ENCODE data around the gene ATF3.
A peak's percentile ranks its signal among the peaks of the same experiment; 100 is the strongest.

Gene ATF3

DNA sequence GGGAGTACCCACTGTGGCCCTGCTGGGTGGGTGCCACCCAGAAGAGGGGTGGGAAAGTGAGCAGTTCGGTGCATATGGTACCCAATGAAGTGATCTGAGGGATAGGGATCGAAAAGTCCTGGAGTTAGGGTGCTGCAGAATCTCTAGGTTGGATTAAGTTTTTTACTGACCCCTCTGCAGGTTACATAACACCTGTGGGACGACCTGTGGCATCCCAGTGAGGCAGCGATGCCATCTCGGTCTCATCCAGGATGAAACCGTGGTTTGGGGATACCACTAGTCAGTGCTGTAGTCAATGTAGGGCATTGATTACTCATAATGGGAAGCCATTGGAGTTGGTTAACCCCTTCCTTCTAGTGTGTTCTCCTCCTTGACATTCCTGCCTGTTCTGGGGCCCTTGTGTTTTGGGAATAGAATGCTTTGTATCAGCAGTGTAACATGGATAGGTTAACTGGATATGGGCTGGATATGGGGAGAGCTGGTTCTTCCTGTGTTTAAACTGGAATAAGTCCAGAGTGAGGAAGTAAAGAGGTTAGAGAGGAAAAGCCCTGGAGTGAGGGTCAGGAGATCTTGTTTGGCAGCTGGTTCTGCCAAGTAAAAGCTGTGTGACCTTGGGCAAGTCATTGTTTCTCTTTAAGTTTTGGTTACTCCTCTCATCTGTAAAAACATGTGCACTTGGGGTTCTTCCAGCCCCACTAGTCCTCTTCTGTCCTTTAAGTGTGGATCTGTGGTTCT, 42.8 kb upstream of the ATF3 start:
- TF ChIP-seq, protein P1, sequence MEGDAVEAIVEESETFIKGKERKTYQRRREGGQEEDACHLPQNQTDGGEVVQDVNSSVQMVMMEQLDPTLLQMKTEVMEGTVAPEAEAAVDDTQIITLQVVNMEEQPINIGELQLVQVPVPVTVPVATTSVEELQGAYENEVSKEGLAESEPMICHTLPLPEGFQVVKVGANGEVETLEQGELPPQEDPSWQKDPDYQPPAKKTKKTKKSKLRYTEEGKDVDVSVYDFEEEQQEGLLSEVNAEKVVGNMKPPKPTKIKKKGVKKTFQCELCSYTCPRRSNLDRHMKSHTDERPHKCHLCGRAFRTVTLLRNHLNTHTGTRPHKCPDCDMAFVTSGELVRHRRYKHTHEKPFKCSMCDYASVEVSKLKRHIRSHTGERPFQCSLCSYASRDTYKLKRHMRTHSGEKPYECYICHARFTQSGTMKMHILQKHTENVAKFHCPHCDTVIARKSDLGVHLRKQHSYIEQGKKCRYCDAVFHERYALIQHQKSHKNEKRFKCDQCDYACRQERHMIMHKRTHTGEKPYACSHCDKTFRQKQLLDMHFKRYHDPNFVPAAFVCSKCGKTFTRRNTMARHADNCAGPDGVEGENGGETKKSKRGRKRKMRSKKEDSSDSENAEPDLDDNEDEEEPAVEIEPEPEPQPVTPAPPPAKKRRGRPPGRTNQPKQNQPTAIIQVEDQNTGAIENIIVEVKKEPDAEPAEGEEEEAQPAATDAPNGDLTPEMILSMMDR (IDR thresholded peaks at IDR 0.05; ENCODE audit: low read depth, low read length) = no peak
- in situ Hi-C loops (cut with HindIII; ENCODE audit: low sequenced_read_pairs) = no loop called here
- no peak overlapping the region for H3K4me3 ChIP-seq (ENCODE audit: low read depth, low read length)
- no peak for DNase-seq (ENCODE audit: low read depth, low spot score)

DNA sequence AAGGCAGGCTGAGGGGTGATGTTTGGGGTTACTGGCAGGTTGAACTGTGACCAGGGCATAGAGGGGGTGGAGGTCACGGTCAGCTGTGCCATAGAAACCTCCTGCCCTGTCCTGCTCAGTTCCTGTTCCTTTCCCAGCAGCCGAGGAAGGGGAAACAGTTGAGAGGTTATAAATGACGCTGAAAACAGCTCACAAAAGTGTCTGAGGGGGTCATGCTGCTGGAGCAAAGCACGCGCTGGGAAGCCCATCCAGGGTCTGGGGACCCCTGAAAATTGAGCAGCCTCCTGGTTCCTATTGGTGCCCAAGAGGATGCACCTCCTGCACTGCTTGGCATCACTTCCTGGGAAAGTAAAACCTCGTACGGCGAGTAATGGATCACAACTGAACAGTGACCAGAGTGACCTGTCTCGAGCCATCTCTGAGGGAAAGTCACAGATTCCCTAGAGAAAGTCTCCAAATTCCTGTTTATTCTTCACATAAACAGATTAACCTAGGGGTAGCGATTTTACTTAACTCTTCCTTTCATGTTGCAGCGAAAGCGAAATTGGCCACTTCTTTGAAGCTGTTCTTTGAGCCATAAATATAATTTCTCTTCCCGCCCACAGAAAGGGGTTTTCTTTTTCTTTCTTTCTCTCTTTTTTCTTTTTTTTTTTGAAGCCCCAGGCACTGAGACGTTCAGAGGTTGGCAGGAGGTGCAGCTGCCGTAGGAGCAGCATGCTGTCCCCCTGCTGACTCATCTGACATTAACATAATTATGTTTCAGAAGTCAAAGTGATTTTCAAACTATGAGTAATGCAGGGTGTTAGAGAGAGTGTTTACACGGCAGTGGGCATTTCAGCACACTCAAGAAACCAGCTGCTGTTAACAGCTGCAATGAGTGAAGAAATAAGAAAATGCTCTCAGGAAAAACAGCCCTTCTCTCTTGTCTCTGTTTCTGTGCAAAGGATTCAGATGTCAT, 41.8 kb upstream of the ATF3 start:
- DNase-seq (ENCODE audit: low read depth, low spot score) = peak; percentile 78
- in situ Hi-C loops (cut with HindIII; ENCODE audit: low sequenced_read_pairs) = no loop called here
- H3K4me3 ChIP-seq (ENCODE audit: low read depth, low read length) = peak overlapping the region; percentile 41
- TF ChIP-seq, protein P1 (IDR thresholded peaks at IDR 0.05; ENCODE audit: low read depth, low read length) = no peak

DNA sequence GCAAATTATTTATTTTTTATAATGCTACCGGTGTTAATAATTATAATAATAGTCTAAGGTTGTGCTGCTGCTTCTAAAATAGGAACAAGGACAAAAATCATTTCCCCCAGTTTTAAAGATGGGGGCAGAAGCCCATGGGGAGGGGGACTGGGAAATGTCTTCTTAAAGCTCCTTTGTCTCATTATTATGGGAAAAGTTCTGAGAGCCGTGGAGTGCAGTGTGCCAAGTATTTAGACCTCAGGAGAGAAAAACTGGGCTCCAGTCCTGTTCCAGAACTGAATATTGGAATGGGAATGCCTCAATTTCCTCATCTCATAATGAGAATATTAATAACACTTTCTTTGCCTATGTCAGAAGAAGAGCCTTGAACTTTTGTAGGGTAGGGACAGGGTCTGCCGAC, 40.9 kb upstream of the ATF3 start:
- TF ChIP-seq, protein P1 (IDR thresholded peaks at IDR 0.05; ENCODE audit: low read depth, low read length) = no peak
- in situ Hi-C loops (cut with HindIII; ENCODE audit: low sequenced_read_pairs) = no loop called here
- H3K4me3 ChIP-seq (ENCODE audit: low read depth, low read length) = no peak overlapping the region
- no peak for DNase-seq (ENCODE audit: low read depth, low spot score)

DNA sequence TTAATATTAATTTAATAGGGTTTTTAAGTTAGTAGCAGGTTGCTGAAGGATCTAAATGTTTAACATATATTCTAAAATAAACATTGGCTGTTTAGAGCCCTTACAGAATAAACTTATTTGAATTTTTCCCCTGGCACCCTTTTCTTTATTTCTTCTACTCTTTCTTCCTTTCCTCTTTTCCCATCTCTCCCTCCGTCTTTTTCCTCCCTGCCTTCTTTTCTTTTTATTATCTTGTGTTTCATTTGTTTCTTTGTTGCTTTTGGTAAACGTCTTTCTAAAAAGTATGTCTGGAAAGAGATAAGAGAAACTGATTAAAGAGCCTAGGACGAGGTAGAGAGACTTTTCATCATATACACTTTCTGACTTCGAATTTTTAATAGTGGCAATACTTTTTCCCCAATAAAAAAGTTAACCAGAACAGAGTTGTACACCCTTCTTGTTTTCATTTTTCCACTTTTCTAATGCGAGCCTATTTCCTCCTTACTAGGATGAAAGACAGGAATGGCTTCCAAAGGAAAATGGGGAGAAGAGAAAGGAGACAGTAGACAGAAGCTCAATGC, 39.5 kb upstream of the ATF3 start:
- no peak for DNase-seq (ENCODE audit: low read depth, low spot score)
- H3K4me3 ChIP-seq (ENCODE audit: low read depth, low read length) = no peak overlapping the region
- TF ChIP-seq, protein P1 (IDR thresholded peaks at IDR 0.05; ENCODE audit: low read depth, low read length) = no peak
- in situ Hi-C loops (cut with HindIII; ENCODE audit: low sequenced_read_pairs) = no loop called here

DNA sequence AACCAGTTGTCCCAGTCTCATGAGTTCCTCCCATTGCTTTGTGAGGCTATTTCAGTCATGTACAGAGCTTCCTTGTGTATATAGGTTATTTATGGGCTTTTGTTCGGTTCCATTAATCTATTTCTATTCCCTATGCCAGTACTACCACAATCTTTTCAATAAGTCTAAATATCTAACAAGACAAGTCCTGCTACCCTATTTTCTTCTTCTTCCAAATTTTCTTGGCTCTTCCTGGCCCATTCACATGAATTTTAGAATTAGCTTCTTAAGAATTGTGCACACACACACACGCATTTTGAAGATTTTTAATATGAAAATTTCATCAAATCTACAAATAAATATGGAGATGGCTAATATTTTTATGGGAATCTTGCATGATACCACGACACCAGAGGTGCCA, 33.8 kb upstream of the ATF3 start:
- TF ChIP-seq, protein P1 (IDR thresholded peaks at IDR 0.05; ENCODE audit: low read depth, low read length) = no peak
- in situ Hi-C loops (cut with HindIII; ENCODE audit: low sequenced_read_pairs) = no loop called here
- no peak for DNase-seq (ENCODE audit: low read depth, low spot score)
- H3K4me3 ChIP-seq (ENCODE audit: low read depth, low read length) = no peak overlapping the region

DNA sequence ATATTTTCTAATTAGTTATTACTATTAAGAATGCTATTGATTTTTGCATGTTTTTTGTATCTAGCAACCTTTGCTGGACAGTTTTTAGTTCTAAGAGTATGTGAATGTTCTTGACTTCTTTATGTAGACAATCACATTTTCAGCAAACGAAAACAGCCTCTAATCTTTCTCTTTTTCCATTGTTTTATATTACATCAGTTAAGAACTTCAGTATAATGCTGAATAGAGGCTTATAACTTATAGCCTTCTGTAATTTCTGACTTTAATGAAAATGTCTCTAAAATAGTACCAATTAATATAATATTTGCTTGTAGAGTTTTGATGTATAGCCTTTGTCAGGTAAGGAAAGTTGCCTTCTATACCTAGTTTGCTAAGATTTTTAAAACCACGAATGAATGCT, 33.2 kb upstream of the ATF3 start:
- in situ Hi-C loops (cut with HindIII; ENCODE audit: low sequenced_read_pairs) = no loop called here
- no peak overlapping the region for H3K4me3 ChIP-seq (ENCODE audit: low read depth, low read length)
- DNase-seq (ENCODE audit: low read depth, low spot score) = no peak
- TF ChIP-seq, protein P1 (IDR thresholded peaks at IDR 0.05; ENCODE audit: low read depth, low read length) = no peak
